ENCODE results near the gene AOC3.

The AOC3 gene

GRCh38 chr17:42900460-42901331 lies 49.7 kb downstream of the AOC3 start, which contains the start of gene G6PC1:
G6PC1 (plus strand) TSS chr17:42900799; CDS start chr17:42900877, 78 bp downstream.
- POLR2A ChIA-PET, result interaction anchor here (0.6 kb wide), 1 partner anchor 296 kb away, joined by 8 read pairs; no protein-coding TSS in a partner anchor

GRCh38 chr17:42901535-42902229 lies 50.7 kb downstream of the AOC3 start:
- POLR2A ChIA-PET, result no interaction called here

More at GRCh38 chr17:42900460-42901331, 49.7 kb downstream of the AOC3 start, which contains the start of gene G6PC1:
- no peak for DNase-seq (ENCODE audit: extremely low spot score)
- no peak for TF ChIP-seq CTCF (IDR thresholded peaks at IDR 0.05; ENCODE audit: control extremely low read depth, extremely low read depth, low read depth, missing control alignments)
- CTCF ChIA-PET, result interaction anchor here (1.4 kb wide), 1 partner anchor 29 kb away, joined by 3 read pairs; no protein-coding TSS in a partner anchor

GRCh38 chr17:42904110-42904469 lies 53.1 kb downstream of the AOC3 start:
- no peak for DNase-seq (ENCODE audit: extremely low spot score)
- POLR2A ChIA-PET, result no interaction called here
- CTCF ChIA-PET, result no interaction called here
- TF ChIP-seq CTCF (IDR thresholded peaks at IDR 0.05; ENCODE audit: control extremely low read depth, extremely low read depth, low read depth, missing control alignments), result no peak

More at GRCh38 chr17:42901535-42902229, 50.7 kb downstream of the AOC3 start:
- CTCF ChIA-PET, result interaction anchor here (1.4 kb wide), 1 partner anchor 28 kb away, joined by 3 read pairs; no protein-coding TSS in a partner anchor
- no peak for TF ChIP-seq CTCF (IDR thresholded peaks at IDR 0.05; ENCODE audit: control extremely low read depth, extremely low read depth, low read depth, missing control alignments)
- no peak for DNase-seq (ENCODE audit: extremely low spot score)

DNA sequence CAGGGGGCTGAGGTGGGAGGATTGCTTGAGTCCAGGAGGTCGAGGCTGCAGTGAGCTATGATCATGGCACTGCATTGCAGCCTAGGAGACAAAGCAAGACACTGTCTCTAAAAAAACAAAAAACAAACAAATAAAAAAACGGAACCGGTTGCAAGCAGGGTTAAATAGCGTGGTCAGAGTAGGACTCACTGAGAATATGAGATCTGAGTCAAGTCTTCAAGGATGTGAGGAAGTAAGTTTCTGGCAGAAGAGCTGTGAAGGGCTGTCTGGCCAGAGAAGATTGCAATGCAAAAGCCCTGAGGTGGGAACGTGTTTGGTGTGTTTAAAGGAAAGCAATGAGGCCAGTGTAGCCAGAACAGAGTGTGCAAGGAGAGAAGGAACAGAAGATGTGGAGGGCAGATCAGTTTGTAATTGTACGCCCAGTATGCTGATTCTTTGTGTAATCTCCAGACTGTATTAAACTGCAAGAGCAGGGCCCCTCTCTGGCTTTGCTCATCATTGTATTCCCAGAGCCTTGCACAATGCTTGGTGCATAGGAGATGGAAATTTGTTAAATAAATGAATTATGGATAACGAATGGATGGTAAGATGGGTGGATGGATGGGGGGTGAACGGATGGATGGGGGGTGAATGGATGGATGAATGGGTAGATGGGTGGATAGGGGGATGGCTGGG lies 55.9 kb downstream of the AOC3 start:
- POLR2A ChIA-PET, result no interaction called here
- no peak for TF ChIP-seq CTCF (IDR thresholded peaks at IDR 0.05; ENCODE audit: control extremely low read depth, extremely low read depth, low read depth, missing control alignments)
- no peak for DNase-seq (ENCODE audit: extremely low spot score)
- CTCF ChIA-PET, result no interaction called here
